ENCODE data around the gene NT5C3A.
"Not testable (repeated sequence)": the region's sequence is repeated elsewhere in the genome, so short reads cannot be mapped to it uniquely, and the experiment has no call there.

The NT5C3A gene

DNA sequence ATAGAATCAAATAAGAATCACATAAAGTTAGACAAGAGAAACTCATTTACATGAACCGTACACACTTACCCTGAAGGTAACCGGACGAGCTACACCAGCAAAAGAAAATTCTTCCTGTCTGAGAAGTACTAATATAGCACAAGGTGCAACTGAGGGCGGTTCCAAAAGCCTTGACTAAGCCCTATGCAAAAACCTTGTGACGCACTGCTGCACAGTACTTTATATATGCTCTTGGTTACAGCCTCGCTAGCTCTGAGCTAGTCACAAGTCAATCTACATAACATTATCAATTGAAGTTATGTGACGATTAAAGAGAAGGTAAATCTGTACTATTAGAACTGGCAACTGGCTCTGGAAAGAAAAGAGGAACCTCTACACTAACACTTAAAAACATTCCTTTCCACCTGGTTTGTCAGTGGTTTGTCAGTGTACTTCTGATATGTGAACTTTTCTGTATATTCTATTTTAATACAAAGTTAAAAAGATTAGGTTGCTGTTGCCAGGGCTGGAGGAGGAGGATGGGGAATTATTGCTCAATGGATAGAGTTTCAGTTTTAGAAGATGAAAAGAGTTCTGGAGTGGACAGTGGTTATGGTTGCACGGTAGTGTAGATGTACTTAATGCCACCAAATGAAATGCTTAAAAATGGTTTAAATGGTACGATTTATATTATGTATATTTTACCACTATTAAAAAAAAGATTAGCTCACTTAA, 21.6 kb downstream of the NT5C3A start:
- Mint-ChIP-seq H3K4me1 (ENCODE audit: low read depth) (peaks cover 47% of the 10 kb centered on the region), H3K9me3 (no peaks in the 10 kb centered on the region), H3K36me3 (ENCODE audit: low read depth) (peaks cover 4% of the 10 kb centered on the region), H3K27me3 (ENCODE audit: low read depth) (no peaks in the 10 kb centered on the region), H3K4me3 (peak overlapping the region; percentile 76), H3K27ac (peak overlapping the region; percentile 86)

DNA sequence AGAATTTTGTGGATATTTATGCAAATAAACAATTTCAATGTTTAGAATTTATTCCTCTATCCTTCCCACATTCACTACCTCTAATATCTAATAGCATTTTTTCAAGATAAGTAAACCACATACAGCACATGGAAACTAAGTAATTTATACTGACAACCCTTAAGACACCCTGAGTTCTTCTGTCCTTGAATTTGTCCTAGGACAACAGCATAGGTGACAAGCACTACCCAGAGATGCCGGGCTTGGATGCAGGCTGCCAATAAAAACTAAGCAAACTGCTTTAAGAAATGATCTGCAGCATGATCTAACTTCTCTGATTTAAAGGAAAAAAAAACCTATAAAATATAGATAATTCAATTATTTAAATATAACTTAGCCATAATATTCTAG, 22.7 kb downstream of the NT5C3A start:
- no peaks in the 10 kb centered on the region for H3K9me3 Mint-ChIP-seq
- H3K27me3 Mint-ChIP-seq (ENCODE audit: low read depth): no peaks in the 10 kb centered on the region
- peaks cover 6% of the 10 kb centered on the region for H3K36me3 Mint-ChIP-seq (ENCODE audit: low read depth)
- peak overlapping the region; percentile 88 for H3K4me3 Mint-ChIP-seq
- peak overlapping the region; percentile 88 for H3K27ac Mint-ChIP-seq
- H3K4me1 Mint-ChIP-seq (ENCODE audit: low read depth): peaks cover 50% of the 10 kb centered on the region

DNA sequence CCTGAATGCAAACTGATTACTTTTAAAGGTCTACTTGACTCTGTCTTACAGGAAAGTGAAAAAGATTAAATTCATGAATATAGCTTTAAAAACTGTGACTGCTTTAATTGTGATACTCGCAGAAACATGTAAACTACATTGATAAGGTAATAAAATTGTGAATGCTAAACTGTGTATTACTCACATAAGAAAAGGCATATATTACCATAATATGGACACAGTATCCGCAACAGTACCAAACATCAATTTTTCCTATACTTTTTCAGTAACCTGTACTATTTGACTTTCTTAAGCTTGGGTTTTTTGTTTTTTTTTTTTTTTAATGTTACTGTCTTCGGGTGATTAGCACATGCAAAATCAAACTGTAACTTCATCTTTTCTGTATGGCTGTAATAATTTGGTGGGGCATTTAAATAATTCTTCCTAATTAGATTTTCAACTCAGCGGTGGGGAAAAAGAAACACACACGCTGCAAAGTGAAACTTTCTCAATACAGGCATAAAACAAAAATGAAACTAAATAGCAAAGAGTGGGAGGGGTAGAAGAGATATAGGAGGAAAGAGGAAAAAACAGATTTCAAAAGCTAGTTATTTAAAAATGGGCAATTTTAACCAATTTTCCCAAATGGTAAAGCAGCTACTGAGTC, 23.2 kb downstream of the NT5C3A start:
- Mint-ChIP-seq H3K27me3 (ENCODE audit: low read depth) (no peaks in the 10 kb centered on the region), H3K4me3 (peak overlapping the region; percentile 88), H3K36me3 (ENCODE audit: low read depth) (peaks cover 9% of the 10 kb centered on the region), H3K4me1 (ENCODE audit: low read depth) (peaks cover 50% of the 10 kb centered on the region), H3K9me3 (no peaks in the 10 kb centered on the region), H3K27ac (peak overlapping the region; percentile 88)

DNA sequence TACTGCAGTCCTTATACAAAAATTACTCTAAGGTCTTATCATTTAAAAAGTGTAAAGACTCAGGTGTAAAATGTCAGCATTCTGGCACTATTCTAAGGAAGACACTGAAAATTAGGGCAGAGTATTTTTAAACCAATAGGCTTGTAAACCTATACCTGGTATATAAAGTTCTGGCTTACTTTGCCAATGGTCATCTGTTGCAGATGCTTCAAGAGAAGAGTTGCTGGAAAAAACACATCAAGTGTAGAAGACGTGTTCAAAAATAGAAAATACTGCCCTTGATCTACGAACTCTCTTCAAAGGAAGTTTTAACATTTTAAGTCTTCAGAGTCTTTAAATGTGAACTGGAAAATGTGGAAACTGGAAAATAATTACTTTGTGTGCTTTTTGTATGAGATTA, 23.9 kb downstream of the NT5C3A start:
- Mint-ChIP-seq H3K4me1 (ENCODE audit: low read depth) (peaks cover 48% of the 10 kb centered on the region), H3K27me3 (ENCODE audit: low read depth) (no peaks in the 10 kb centered on the region), H3K27ac (peak overlapping the region; percentile 84), H3K4me3 (peak overlapping the region; percentile 88), H3K9me3 (no peaks in the 10 kb centered on the region), H3K36me3 (ENCODE audit: low read depth) (peaks cover 11% of the 10 kb centered on the region)

DNA sequence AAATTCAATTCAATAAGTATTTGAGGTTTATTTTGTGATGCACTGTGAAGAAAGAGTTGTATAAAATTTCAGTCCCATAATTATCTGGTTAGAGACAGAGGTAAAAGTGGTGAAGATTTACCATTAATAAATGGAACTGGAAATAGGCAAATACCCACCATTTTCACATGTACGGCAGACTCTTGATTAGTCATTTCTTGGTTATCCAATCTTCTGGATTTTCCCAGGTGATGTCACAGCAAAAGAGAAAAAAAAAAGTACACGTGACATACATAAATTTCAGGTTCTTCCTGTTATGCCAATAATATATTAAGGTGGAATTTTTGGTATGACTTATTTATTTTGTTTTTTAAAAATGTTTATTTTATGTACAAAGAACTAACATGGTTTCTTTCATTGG, 26.8 kb downstream of the NT5C3A start:
- no peaks in the 10 kb centered on the region for H3K27me3 Mint-ChIP-seq (ENCODE audit: low read depth)
- H3K4me1 Mint-ChIP-seq (ENCODE audit: low read depth): peaks cover 39% of the 10 kb centered on the region
- H3K36me3 Mint-ChIP-seq (ENCODE audit: low read depth): peaks cover 14% of the 10 kb centered on the region
- H3K9me3 Mint-ChIP-seq: no peaks in the 10 kb centered on the region
- no peak overlapping the region for H3K27ac Mint-ChIP-seq
- H3K4me3 Mint-ChIP-seq: no peak overlapping the region

DNA sequence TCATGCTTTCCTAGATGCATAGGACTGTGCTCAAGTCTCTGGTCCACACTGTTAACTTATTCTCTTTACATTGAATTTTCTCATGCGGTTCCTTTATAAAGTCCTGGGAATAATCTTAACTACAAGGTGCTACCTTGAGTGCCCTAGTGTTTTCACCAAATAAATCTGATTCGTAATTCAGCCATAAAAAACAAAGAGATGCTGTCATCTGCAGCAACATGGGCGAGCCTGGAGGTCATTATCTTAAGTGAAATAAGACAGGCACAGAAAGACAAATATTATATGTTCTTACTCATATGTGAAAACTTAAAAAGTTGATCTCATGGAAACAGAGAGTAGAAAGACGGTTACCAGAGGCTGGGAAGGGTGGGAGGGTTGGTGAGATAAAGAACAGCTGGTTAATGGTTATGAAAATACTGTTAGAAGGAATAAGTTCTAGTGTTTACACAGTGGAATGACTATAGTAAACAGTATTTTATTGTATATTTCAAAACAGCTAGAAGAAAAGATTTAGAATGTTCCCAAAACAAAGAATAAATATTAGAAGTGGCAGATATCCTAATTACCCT, 38.3 kb downstream of the NT5C3A start:
- H3K36me3 Mint-ChIP-seq (ENCODE audit: low read depth): peaks cover 12% of the 10 kb centered on the region
- no peak overlapping the region for H3K4me3 Mint-ChIP-seq
- no peak overlapping the region for H3K27ac Mint-ChIP-seq
- H3K4me1 Mint-ChIP-seq (ENCODE audit: low read depth): peaks cover 4% of the 10 kb centered on the region
- H3K9me3 Mint-ChIP-seq: no peaks in the 10 kb centered on the region
- H3K27me3 Mint-ChIP-seq (ENCODE audit: low read depth): no peaks in the 10 kb centered on the region

DNA sequence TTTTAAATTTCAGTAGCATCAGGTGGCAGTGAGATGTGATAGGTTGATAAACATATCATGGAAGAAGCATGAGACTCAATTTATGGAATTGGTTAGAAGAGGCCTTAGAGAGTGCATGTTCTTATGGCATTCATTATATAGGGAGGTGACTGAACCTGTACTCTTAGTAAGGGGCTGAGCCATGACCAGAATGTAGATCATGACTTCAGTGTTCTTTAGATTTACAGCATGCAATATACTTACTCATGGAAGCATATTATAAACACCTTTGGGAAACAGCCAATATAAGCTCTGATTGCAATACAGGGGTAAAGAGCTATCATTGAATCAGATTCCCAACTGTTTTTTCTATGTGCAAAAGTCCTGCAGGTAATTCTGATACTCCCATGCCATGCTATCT, 50.2 kb downstream of the NT5C3A start:
- no peak overlapping the region for H3K27ac Mint-ChIP-seq
- no peak overlapping the region for H3K4me3 Mint-ChIP-seq
- H3K27me3 Mint-ChIP-seq (ENCODE audit: low read depth): no peaks in the 10 kb centered on the region
- H3K9me3 Mint-ChIP-seq: no peaks in the 10 kb centered on the region
- H3K36me3 Mint-ChIP-seq (ENCODE audit: low read depth): peaks cover 35% of the 10 kb centered on the region
- H3K4me1 Mint-ChIP-seq (ENCODE audit: low read depth): no peaks in the 10 kb centered on the region

DNA sequence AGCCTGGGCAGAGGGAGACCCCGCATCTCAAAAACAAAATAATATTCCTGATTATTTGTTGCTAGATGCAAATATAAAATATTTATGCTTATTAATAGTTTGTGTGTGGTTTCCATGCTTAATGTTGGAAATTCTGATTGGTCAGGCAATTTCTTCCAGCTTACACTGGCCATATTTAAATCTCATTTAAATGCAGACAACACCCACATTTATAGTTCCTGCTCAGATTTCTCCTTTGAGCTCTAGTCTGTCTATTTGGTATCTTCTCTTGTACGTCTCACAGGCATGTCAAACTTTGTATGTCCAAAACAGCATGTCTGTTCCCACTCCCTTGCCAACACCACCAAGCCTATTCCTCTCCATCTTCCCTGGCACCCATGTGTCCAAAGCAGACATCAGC, 52.8 kb downstream of the NT5C3A start:
- Mint-ChIP-seq H3K27ac (no peak overlapping the region), H3K4me1 (ENCODE audit: low read depth) (no peaks in the 10 kb centered on the region), H3K27me3 (ENCODE audit: low read depth) (no peaks in the 10 kb centered on the region), H3K4me3 (no peak overlapping the region), H3K9me3 (no peaks in the 10 kb centered on the region), H3K36me3 (ENCODE audit: low read depth) (peaks cover 22% of the 10 kb centered on the region)

DNA sequence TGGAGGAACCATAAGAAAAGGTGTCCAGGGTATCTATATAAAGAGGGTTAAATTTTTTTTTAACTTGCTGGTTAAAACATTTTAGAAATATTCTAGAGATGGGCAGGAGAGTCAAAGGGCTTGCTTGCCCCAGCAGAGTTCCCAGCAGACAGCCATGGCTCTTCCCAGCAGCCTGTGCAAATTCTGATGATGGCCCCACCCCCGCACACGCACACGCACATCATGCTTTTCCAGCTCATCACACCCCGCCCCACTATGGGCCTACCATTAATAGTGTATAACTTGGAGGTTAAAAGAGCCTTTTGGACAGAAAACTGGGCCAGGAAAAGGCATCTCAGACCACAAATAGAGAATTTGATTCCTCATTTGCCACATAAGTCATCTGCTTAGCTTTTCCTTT, 56.9 kb downstream of the NT5C3A start:
- not testable (repeated sequence) for H3K4me1 Mint-ChIP-seq (ENCODE audit: low read depth); H3K4me3 Mint-ChIP-seq; H3K27me3 Mint-ChIP-seq (ENCODE audit: low read depth); H3K9me3 Mint-ChIP-seq; H3K36me3 Mint-ChIP-seq (ENCODE audit: low read depth); H3K27ac Mint-ChIP-seq

DNA sequence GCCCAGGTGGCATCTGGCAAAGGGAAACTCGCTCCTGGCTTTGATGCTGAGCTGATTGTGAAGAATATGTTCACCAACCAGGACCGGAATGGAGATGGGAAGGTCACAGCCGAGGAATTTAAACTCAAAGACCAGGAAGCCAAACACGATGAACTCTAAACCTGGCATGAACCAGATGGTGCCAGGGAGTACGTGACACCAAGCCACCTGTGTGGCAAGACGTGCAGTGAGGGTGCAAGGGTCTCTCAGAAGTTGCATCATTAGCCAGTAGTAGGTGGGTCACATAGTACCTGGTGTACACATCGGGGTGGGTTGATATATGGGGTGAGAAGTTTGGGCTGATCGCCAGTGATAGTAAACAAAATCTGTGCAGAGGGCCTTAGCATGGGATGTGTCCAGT, 57.4 kb downstream of the NT5C3A start:
- not testable (repeated sequence) for H3K36me3 Mint-ChIP-seq (ENCODE audit: low read depth); H3K9me3 Mint-ChIP-seq; H3K4me1 Mint-ChIP-seq (ENCODE audit: low read depth); H3K4me3 Mint-ChIP-seq; H3K27ac Mint-ChIP-seq; H3K27me3 Mint-ChIP-seq (ENCODE audit: low read depth)

DNA sequence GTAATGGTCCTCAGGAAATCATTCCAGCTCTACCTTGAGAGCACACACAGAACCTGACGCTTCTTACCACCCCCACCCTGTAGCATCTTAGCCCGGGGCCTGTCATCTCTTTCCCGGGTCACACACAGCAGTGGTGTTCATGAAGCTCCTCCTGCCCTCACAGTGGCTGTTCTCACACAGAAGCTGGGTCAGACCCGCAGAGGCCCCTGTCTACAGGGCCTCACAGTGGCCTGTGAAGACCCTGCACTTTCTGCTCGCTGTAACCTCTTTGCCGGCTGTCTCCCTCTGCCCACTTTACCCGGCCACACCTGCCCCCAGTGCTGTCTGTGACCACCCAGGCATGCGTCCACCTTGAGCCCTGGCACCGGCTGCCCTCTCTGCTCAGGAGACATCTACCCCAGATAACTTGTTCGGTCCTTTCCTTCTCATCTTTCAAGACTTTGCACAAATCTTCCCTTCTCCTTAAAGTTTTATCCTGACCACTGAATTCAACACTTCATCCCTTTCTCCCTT, 58.4 kb downstream of the NT5C3A start:
- not testable (repeated sequence) for H3K27ac Mint-ChIP-seq; H3K36me3 Mint-ChIP-seq (ENCODE audit: low read depth); H3K4me1 Mint-ChIP-seq (ENCODE audit: low read depth); H3K4me3 Mint-ChIP-seq; H3K27me3 Mint-ChIP-seq (ENCODE audit: low read depth); H3K9me3 Mint-ChIP-seq

DNA sequence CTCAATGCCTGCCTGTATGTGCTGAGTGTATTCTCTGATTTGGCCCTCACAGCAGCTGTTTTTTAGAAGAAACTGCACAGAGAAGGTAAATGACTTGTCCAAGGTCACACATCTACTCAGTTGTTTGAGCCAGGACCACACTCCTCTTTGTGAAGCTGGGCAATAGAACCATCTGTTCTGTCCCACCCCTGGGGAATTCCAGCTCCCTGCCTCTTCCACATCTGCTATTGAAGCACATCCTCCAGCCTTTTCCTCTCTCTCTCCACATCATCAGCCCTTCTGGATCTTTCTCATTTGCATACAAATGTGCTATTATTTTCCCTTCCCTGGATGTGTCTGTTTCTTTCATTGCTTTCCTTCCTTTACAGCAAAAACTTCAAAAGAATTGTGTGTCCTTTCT, 59.5 kb downstream of the NT5C3A start:
- not testable (repeated sequence) for H3K4me3 Mint-ChIP-seq; H3K4me1 Mint-ChIP-seq (ENCODE audit: low read depth); H3K27ac Mint-ChIP-seq; H3K27me3 Mint-ChIP-seq (ENCODE audit: low read depth); H3K9me3 Mint-ChIP-seq; H3K36me3 Mint-ChIP-seq (ENCODE audit: low read depth)

DNA sequence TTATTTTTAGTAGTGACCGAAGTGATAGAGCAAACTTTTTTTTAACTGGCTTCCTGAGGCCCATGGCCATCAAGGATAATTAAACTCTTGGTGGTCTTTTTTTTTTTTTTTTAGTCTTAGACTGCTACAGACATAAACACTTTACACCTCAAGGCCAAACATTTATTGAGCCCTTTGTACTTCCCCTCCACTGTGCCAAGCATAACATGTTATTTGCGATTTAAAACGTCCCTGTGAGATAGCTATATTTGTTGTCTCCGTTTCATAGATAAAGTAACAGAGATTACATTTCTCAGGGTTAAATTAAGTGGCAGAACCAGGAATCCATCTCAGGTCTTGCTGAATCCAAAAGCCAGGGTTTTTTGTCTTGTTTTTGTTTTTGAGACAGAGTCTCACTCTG, 63.2 kb downstream of the NT5C3A start:
- not testable (repeated sequence) for H3K4me1 Mint-ChIP-seq (ENCODE audit: low read depth); H3K9me3 Mint-ChIP-seq; H3K27ac Mint-ChIP-seq; H3K4me3 Mint-ChIP-seq; H3K36me3 Mint-ChIP-seq (ENCODE audit: low read depth); H3K27me3 Mint-ChIP-seq (ENCODE audit: low read depth)

DNA sequence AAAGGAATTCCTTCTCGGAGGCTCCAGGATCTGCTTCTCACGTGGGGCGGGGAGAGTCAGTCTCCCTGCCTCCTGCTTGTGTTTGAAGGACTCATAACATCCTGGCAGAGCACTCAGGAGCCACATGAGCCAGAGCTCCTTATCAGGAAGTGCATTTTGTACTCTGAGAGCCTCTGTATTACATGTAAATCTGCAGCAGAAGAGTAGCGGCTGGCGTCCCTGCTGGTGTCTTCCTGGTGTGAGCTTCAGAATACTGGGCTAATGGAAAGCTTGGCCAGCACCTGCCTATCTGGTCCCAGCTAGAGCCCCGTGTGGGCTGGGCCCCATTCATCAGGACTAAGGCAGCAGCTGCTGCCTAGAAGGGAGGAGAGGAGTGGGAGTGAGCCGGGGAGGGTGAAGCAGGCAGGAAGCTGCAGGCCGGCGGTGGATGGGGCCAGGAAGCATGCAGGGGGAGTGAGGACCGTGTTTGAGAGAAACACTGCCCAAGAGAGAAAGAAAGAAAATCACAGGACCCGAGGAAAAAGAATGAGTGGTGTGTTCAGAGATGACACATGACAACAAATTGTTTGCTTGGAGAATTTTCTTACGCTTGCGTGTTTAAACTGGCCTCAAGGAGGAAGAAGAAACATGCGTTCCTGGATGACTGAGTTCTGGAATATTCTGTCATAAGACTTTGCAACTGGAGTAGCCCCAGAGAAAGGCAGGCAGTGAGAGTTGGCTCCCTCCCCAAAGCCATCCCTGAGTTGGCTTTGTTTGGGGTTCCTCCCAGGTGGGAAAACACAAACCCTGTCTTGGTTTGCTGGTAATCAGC, 64.0 kb downstream of the NT5C3A start:
- not testable (repeated sequence) for H3K9me3 Mint-ChIP-seq; H3K4me1 Mint-ChIP-seq (ENCODE audit: low read depth); H3K4me3 Mint-ChIP-seq; H3K27me3 Mint-ChIP-seq (ENCODE audit: low read depth); H3K36me3 Mint-ChIP-seq (ENCODE audit: low read depth); H3K27ac Mint-ChIP-seq

DNA sequence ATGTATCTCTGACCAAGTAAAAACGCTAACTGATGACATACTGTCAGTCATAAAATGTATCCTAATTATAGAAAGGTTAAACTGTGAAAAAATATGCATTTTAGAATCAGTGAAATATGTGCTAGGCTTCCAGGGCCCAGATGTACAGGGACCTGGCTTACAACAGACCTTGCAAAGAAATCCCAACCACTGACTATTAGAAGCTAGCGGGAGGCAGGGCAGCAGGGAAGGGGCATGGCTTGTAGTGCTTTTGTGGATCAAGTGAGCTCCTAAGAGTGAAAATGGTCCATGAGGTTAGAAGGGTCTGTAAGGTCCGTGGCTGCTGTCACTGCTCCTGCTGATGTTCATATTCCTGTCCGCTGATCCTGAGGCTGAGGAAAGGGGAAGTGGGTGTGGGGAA, 64.6 kb downstream of the NT5C3A start:
- not testable (repeated sequence) for H3K9me3 Mint-ChIP-seq, H3K27ac Mint-ChIP-seq, H3K4me3 Mint-ChIP-seq

More for the DNA sequence above, 64.6 kb downstream of the NT5C3A start:
- H3K27me3 Mint-ChIP-seq (ENCODE audit: low read depth); H3K36me3 Mint-ChIP-seq (ENCODE audit: low read depth); H3K4me1 Mint-ChIP-seq (ENCODE audit: low read depth): not testable (repeated sequence)
